ENCODE measurements around the gene CLEC2B.

The CLEC2B gene

DNA sequence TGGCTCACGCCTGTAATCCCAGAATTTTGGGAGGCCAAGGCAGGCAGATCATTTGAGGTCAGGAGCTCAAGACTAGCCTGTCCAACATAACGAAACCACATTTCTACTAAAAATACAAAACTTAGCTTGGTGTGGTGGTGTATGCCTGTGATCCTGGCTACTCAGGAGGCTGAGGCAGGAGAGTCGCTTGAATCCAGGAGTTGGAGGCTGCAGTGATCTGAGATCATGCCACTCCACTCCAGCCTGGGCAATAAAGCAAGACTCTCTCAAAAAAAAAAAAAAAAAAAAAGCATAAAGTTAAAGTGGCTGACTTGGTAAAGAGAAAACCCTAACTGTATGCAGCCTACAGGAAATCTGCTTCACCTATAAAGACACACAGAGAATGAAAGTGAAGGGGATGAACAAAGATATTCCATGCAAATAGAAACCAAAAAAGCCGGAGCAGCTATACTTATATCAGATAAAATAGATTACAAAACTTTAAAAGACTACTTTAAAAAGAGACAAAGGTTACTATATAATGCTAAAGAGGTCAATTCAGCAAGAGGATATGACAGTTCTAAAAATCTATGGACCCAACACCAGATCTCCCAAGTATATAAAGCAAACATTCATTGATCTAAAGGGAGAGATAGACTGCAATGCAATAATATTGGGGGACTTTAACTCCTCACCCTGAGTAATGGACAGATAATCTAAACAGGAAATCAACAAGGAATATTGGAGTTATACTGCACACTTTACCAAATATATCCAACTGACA lies 4.1 kb downstream of the CLEC2B start:
- H3K4me3 ChIP-seq (ENCODE audit: control insufficient read depth, low read depth, low read length): no peak overlapping the region
- TF ChIP-seq, protein P1, sequence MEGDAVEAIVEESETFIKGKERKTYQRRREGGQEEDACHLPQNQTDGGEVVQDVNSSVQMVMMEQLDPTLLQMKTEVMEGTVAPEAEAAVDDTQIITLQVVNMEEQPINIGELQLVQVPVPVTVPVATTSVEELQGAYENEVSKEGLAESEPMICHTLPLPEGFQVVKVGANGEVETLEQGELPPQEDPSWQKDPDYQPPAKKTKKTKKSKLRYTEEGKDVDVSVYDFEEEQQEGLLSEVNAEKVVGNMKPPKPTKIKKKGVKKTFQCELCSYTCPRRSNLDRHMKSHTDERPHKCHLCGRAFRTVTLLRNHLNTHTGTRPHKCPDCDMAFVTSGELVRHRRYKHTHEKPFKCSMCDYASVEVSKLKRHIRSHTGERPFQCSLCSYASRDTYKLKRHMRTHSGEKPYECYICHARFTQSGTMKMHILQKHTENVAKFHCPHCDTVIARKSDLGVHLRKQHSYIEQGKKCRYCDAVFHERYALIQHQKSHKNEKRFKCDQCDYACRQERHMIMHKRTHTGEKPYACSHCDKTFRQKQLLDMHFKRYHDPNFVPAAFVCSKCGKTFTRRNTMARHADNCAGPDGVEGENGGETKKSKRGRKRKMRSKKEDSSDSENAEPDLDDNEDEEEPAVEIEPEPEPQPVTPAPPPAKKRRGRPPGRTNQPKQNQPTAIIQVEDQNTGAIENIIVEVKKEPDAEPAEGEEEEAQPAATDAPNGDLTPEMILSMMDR (conservative IDR thresholded peaks at IDR 0.05; ENCODE audit: control insufficient read depth, insufficient read depth, low read depth, low read length): no peak
- DNase-seq (ENCODE audit: low read depth): no peak

DNA sequence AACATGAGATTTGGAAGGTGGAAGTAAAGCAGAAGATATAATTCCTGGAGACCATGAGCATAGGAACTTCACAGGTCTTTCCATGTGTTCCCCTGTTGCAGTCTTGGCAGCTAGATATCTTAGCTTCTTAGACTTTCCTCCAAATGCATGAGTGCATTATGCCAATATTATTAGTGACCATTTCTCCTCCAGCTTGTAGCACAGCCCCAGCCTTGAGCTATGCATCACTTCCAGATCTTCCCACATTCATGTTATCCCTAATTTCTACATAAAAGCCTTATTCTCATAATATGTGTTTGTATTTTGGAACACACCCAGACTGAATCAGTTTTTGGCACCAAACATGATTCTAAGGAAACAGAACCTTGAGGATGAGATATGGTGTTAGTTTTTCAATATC lies 11.0 kb downstream of the CLEC2B start:
- H3K4me3 ChIP-seq (ENCODE audit: control insufficient read depth, low read depth, low read length): no peak overlapping the region
- peak; percentile 38 for DNase-seq (ENCODE audit: low read depth)
- TF ChIP-seq, protein P1 (conservative IDR thresholded peaks at IDR 0.05; ENCODE audit: control insufficient read depth, insufficient read depth, low read depth, low read length): no peak

DNA sequence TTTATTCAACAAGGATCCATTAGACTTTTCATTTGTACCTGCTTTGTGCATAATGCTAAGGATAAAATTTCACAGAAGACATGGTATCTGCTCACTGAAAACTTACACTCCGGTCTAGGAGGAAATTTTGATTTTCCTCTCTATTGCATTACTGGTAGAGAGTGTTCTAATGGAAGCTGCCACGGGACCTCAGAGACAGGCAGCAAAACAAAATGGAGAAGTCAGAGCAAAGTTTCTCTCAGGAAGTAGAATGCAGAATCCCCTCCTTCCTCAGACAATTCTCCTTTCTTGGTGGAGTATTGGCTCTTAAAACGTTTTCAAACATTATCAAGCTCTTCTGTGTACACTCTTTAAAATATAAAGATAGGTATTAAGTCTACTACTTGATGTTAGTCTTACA lies 12.3 kb downstream of the CLEC2B start:
- no peak for DNase-seq (ENCODE audit: low read depth)
- TF ChIP-seq, protein P1 (conservative IDR thresholded peaks at IDR 0.05; ENCODE audit: control insufficient read depth, insufficient read depth, low read depth, low read length): no peak
- H3K4me3 ChIP-seq (ENCODE audit: control insufficient read depth, low read depth, low read length): no peak overlapping the region

DNA sequence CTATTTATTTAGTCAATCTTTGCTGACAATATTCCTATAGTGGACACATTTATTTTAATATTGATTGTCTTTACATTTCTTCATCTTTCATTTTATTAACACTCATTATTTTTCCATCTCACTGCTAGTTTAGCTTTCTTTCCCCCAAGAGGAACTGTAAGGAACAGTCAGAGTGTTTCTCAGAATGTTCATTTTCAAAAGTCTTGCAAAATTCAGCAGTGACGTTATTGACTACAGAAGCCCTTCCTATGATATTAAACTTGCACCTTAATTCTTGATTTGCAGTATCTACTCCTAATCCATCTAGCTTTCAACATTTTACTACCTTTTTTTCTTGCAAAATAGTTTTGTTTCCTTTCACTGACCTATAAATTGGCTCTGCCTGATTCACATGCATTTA lies 13.0 kb downstream of the CLEC2B start:
- no peak for DNase-seq (ENCODE audit: low read depth)
- H3K4me3 ChIP-seq (ENCODE audit: control insufficient read depth, low read depth, low read length): no peak overlapping the region
- TF ChIP-seq, protein P1 (conservative IDR thresholded peaks at IDR 0.05; ENCODE audit: control insufficient read depth, insufficient read depth, low read depth, low read length): no peak

DNA sequence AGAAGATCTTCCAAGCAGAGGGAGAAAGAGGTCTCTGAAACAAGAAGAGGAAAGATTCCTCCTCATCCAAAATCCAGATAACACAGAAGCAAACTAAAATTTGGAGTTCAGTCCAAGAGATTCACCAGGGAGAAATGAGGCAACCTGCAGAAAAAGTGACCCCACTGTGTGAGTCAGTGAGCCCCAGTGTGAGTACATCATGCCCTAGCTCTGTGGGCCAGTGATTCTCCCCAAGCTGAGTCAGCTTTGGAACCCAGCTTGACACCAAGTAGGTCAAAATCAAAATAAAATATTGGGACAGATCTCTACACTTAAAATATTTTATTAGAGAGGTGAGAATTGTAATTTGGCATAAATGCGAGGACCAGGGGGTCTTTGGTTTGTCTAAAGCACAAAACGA lies 17.2 kb downstream of the CLEC2B start:
- TF ChIP-seq, protein P1 (conservative IDR thresholded peaks at IDR 0.05; ENCODE audit: control insufficient read depth, insufficient read depth, low read depth, low read length): no peak
- DNase-seq (ENCODE audit: low read depth): peak; percentile 32
- no peak overlapping the region for H3K4me3 ChIP-seq (ENCODE audit: control insufficient read depth, low read depth, low read length)

DNA sequence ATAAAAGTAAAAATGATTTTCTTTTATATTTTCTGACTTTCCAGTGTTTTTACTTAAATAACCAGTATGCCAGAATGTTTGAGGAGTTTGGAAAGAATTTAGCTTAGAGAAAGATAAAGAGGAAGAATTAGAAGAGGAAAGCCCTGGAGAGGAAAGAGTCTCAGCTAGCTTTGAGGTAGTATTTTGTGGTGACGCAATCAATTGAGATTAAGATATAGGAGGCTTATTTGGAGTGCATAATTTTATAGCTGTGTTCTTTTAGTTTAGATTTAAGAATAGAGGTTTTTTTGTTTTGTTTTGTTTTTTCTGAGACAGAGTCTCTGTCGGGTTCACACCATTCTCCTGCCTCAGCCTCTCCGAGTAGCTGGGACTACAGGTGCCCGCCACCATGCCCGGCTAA lies 18.1 kb downstream of the CLEC2B start:
- H3K4me3 ChIP-seq (ENCODE audit: control insufficient read depth, low read depth, low read length): no peak overlapping the region
- TF ChIP-seq, protein P1 (conservative IDR thresholded peaks at IDR 0.05; ENCODE audit: control insufficient read depth, insufficient read depth, low read depth, low read length): no peak
- DNase-seq (ENCODE audit: low read depth): no peak

All from fibroblast of mammary gland (primary cell).